Measurements from ENCODE around the gene MN1.

Gene MN1

GRCh38 chr22:27795053-27795452, 6.5 kb downstream of the MN1 start:
- ATAC-seq = no peak
- TF ChIP-seq, protein P1, sequence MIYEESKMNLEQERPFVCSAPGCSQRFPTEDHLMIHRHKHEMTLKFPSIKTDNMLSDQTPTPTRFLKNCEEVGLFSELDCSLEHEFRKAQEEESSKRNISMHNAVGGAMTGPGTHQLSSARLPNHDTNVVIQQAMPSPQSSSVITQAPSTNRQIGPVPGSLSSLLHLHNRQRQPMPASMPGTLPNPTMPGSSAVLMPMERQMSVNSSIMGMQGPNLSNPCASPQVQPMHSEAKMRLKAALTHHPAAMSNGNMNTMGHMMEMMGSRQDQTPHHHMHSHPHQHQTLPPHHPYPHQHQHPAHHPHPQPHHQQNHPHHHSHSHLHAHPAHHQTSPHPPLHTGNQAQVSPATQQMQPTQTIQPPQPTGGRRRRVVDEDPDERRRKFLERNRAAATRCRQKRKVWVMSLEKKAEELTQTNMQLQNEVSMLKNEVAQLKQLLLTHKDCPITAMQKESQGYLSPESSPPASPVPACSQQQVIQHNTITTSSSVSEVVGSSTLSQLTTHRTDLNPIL (CRISPR knock-in tag; IDR thresholded peaks at IDR 0.05; ENCODE audit: low read depth) = no peak
- TF ChIP-seq ESRRG (CRISPR knock-in tag; IDR thresholded peaks at IDR 0.05) = no peak
- no peak for TF ChIP-seq ZNF8 (CRISPR knock-in tag; IDR thresholded peaks at IDR 0.05)
- TF ChIP-seq ZNF565 (CRISPR knock-in tag; conservative IDR thresholded peaks at IDR 0.05; ENCODE audit: low read depth) = no peak
- TF ChIP-seq GLIS3 (CRISPR knock-in tag; IDR thresholded peaks at IDR 0.05) = no peak
- no peak for TF ChIP-seq ZNF70 (CRISPR knock-in tag; IDR thresholded peaks at IDR 0.05)
- no peak for TF ChIP-seq ARNTL (CRISPR knock-in tag; IDR thresholded peaks at IDR 0.05; ENCODE audit: borderline replicate concordance, low read depth)
- no peak for TF ChIP-seq CSRNP3 (CRISPR knock-in tag; IDR thresholded peaks at IDR 0.05)
- no peak for TF ChIP-seq OSR1 (CRISPR knock-in tag; IDR thresholded peaks at IDR 0.05)
- TF ChIP-seq, protein P2, sequence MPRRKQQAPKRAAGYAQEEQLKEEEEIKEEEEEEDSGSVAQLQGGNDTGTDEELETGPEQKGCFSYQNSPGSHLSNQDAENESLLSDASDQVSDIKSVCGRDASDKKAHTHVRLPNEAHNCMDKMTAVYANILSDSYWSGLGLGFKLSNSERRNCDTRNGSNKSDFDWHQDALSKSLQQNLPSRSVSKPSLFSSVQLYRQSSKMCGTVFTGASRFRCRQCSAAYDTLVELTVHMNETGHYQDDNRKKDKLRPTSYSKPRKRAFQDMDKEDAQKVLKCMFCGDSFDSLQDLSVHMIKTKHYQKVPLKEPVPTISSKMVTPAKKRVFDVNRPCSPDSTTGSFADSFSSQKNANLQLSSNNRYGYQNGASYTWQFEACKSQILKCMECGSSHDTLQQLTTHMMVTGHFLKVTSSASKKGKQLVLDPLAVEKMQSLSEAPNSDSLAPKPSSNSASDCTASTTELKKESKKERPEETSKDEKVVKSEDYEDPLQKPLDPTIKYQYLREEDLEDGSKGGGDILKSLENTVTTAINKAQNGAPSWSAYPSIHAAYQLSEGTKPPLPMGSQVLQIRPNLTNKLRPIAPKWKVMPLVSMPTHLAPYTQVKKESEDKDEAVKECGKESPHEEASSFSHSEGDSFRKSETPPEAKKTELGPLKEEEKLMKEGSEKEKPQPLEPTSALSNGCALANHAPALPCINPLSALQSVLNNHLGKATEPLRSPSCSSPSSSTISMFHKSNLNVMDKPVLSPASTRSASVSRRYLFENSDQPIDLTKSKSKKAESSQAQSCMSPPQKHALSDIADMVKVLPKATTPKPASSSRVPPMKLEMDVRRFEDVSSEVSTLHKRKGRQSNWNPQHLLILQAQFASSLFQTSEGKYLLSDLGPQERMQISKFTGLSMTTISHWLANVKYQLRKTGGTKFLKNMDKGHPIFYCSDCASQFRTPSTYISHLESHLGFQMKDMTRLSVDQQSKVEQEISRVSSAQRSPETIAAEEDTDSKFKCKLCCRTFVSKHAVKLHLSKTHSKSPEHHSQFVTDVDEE (CRISPR knock-in tag; IDR thresholded peaks at IDR 0.05) = no peak
- TF ChIP-seq ZC3H10 (CRISPR knock-in tag; IDR thresholded peaks at IDR 0.05) = no peak
- TF ChIP-seq ZFP30 (CRISPR knock-in tag; IDR thresholded peaks at IDR 0.05) = no peak
- no peak for TF ChIP-seq ISL1 (CRISPR knock-in tag; IDR thresholded peaks at IDR 0.05)
- no peak for TF ChIP-seq PPARA (CRISPR knock-in tag; IDR thresholded peaks at IDR 0.05; ENCODE audit: borderline replicate concordance)
- no peak for TF ChIP-seq TOX (CRISPR knock-in tag; IDR thresholded peaks at IDR 0.05; ENCODE audit: borderline replicate concordance)
- TF ChIP-seq CSDC2 (CRISPR knock-in tag; IDR thresholded peaks at IDR 0.05) = no peak
- TF ChIP-seq, protein P3, sequence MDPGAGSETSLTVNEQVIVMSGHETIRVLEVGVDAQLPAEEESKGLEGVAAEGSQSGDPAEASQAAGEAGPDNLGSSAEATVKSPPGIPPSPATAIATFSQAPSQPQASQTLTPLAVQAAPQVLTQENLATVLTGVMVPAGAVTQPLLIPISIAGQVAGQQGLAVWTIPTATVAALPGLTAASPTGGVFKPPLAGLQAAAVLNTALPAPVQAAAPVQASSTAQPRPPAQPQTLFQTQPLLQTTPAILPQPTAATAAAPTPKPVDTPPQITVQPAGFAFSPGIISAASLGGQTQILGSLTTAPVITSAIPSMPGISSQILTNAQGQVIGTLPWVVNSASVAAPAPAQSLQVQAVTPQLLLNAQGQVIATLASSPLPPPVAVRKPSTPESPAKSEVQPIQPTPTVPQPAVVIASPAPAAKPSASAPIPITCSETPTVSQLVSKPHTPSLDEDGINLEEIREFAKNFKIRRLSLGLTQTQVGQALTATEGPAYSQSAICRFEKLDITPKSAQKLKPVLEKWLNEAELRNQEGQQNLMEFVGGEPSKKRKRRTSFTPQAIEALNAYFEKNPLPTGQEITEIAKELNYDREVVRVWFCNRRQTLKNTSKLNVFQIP (CRISPR knock-in tag; IDR thresholded peaks at IDR 0.05; ENCODE audit: borderline replicate concordance, low read depth) = no peak
- no peak for TF ChIP-seq RARB (CRISPR knock-in tag; IDR thresholded peaks at IDR 0.05)
- TF ChIP-seq PATZ1 (CRISPR knock-in tag; IDR thresholded peaks at IDR 0.05; ENCODE audit: borderline replicate concordance) = no peak
- TF ChIP-seq BACH2 (CRISPR knock-in tag; IDR thresholded peaks at IDR 0.05; ENCODE audit: borderline replicate concordance) = no peak

DNA sequence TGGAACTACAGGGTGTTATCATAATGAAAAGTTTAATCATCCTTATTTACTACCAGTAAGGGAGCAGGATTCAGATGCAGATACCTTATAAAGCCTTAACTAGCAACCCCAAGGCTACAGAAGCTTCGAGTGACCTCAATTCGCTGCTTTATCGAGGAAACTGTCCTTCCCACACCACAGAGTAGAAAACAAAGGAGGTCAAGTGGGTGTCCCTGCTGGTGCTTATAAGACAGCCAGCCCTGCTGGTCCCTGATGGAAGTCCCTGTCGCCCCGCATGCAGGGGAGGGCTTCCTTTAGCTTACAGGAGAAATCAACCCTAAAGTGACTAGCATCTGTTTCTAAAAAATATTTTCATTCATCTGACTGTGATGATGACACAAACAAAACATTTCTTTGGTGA, 7.3 kb downstream of the MN1 start:
- ATAC-seq = no peak
- TF ChIP-seq ZNF8 (CRISPR knock-in tag; IDR thresholded peaks at IDR 0.05) (no peak), SNAI2 (CRISPR knock-in tag; IDR thresholded peaks at IDR 0.05) (no peak), BACH2 (CRISPR knock-in tag; IDR thresholded peaks at IDR 0.05; ENCODE audit: borderline replicate concordance) (no peak), CSRNP3 (CRISPR knock-in tag; IDR thresholded peaks at IDR 0.05) (no peak), ARNTL (CRISPR knock-in tag; IDR thresholded peaks at IDR 0.05; ENCODE audit: borderline replicate concordance, low read depth) (no peak), ISL1 (CRISPR knock-in tag; IDR thresholded peaks at IDR 0.05) (no peak), PPARA (CRISPR knock-in tag; IDR thresholded peaks at IDR 0.05; ENCODE audit: borderline replicate concordance) (no peak), GLIS3 (CRISPR knock-in tag; IDR thresholded peaks at IDR 0.05) (no peak), TCF4 (CRISPR knock-in tag; IDR thresholded peaks at IDR 0.05; ENCODE audit: borderline replicate concordance) (no peak)
- TF ChIP-seq, protein P3 (CRISPR knock-in tag; IDR thresholded peaks at IDR 0.05; ENCODE audit: borderline replicate concordance, low read depth) = no peak
- TF ChIP-seq, protein P2 (CRISPR knock-in tag; IDR thresholded peaks at IDR 0.05) = no peak

All from SK-N-SH treated with all-trans-retinoic acid at 6 μM for 48 hours (cell line).